Testis (tissue), 2 donors: Measurements from ENCODE around the gene RAD51C.

ENCODE experiments used
- POLR2A ChIP-seq: fragments of 450-650 bp; IDR thresholded peaks from one replicate; pipeline ENCODE4 v1.6.1; 2017; ENCODE audit warnings: antibody characterized with exemption, mild to moderate bottlenecking, moderate library complexity
- TF ChIP-seq, protein P1 (sequence below), 3 experiments: fragments of 450-650 bp in 2 of 3; fragments of 200-600 bp in 1 of 3; sonication (generic) in 1 of 3; IDR thresholded peaks; one replicate each; pipeline ENCODE4 v1.5.1; 2016 to 2019; ENCODE audit warnings: antibody characterized with exemption in 3 of 3, mild to moderate bottlenecking in 2 of 3, moderate library complexity in 1 of 3

DNA sequence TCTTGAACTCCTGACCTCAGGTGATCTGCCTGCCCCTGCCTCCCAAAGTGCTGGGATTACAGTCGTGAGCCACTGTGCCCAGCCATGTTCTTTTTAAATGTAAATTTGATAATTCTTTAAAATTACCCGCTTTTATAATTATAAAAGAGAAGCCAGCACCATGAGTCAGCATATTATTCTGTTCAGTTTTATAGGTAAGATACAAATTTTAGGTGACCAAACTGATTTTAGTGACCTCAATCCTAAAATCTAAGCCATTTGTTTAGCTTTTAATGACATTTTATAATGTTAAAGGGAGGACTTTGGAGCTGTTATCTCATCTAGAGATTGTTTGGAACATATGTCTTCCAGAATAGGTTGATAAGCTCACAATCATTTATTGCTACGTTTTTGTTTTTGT is 42.4 kb downstream of the RAD51C start:
- TF ChIP-seq POLR2A: no peak
- TF ChIP-seq, protein P1, sequence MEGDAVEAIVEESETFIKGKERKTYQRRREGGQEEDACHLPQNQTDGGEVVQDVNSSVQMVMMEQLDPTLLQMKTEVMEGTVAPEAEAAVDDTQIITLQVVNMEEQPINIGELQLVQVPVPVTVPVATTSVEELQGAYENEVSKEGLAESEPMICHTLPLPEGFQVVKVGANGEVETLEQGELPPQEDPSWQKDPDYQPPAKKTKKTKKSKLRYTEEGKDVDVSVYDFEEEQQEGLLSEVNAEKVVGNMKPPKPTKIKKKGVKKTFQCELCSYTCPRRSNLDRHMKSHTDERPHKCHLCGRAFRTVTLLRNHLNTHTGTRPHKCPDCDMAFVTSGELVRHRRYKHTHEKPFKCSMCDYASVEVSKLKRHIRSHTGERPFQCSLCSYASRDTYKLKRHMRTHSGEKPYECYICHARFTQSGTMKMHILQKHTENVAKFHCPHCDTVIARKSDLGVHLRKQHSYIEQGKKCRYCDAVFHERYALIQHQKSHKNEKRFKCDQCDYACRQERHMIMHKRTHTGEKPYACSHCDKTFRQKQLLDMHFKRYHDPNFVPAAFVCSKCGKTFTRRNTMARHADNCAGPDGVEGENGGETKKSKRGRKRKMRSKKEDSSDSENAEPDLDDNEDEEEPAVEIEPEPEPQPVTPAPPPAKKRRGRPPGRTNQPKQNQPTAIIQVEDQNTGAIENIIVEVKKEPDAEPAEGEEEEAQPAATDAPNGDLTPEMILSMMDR (IDR thresholded peaks at IDR 0.05): no peak
